ENCODE data around the gene RXFP1.
A peak's percentile ranks its signal among the peaks of the same experiment; 100 is the strongest.

Gene RXFP1

DNA sequence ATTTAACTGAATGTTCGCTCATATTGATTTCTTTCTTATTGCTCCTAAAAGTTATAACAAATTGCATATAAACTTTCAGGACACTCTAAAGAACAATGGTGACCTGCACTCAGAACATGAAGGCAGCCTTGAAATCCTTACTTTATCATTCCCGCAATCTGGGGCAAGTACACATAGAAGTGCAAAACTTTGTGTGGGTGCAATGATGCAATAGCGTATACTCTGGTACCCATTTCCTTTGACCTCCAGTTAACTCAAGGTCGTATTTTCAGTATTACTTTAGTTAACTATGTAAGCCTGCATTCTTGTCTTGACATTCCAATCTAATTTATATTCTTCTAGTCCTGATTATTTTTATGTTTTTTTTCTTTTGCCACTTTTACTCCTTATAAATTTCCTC, 85.3 kb downstream of the RXFP1 start:
- Histone ChIP-seq H3K27me3 (ENCODE audit: insufficient read depth, poor library complexity, severe bottlenecking) (no peaks in the 10 kb centered on the region), H3K27ac (replicated peaks) (no peak overlapping the region), H3K4me3 (replicated peaks; ENCODE audit: insufficient read depth, low read length) (no peak overlapping the region)
- DNase-seq (ENCODE audit: low read depth in 1 of 2, low spot score in 1 of 2) = no peak
- TF ChIP-seq GABPA (IDR thresholded peaks at IDR 0.05; ENCODE audit: low read depth) (no peak), POLR2AphosphoS5 (IDR thresholded peaks at IDR 0.05; ENCODE audit: low read depth) (no peak), SPI1 (IDR thresholded peaks at IDR 0.05; ENCODE audit: borderline replicate concordance, low read depth) (no peak)
- TF ChIP-seq, protein P1, sequence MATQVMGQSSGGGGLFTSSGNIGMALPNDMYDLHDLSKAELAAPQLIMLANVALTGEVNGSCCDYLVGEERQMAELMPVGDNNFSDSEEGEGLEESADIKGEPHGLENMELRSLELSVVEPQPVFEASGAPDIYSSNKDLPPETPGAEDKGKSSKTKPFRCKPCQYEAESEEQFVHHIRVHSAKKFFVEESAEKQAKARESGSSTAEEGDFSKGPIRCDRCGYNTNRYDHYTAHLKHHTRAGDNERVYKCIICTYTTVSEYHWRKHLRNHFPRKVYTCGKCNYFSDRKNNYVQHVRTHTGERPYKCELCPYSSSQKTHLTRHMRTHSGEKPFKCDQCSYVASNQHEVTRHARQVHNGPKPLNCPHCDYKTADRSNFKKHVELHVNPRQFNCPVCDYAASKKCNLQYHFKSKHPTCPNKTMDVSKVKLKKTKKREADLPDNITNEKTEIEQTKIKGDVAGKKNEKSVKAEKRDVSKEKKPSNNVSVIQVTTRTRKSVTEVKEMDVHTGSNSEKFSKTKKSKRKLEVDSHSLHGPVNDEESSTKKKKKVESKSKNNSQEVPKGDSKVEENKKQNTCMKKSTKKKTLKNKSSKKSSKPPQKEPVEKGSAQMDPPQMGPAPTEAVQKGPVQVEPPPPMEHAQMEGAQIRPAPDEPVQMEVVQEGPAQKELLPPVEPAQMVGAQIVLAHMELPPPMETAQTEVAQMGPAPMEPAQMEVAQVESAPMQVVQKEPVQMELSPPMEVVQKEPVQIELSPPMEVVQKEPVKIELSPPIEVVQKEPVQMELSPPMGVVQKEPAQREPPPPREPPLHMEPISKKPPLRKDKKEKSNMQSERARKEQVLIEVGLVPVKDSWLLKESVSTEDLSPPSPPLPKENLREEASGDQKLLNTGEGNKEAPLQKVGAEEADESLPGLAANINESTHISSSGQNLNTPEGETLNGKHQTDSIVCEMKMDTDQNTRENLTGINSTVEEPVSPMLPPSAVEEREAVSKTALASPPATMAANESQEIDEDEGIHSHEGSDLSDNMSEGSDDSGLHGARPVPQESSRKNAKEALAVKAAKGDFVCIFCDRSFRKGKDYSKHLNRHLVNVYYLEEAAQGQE (IDR thresholded peaks at IDR 0.05; ENCODE audit: insufficient replicate concordance, low read depth) = no peak
- TF ChIP-seq, protein P2, sequence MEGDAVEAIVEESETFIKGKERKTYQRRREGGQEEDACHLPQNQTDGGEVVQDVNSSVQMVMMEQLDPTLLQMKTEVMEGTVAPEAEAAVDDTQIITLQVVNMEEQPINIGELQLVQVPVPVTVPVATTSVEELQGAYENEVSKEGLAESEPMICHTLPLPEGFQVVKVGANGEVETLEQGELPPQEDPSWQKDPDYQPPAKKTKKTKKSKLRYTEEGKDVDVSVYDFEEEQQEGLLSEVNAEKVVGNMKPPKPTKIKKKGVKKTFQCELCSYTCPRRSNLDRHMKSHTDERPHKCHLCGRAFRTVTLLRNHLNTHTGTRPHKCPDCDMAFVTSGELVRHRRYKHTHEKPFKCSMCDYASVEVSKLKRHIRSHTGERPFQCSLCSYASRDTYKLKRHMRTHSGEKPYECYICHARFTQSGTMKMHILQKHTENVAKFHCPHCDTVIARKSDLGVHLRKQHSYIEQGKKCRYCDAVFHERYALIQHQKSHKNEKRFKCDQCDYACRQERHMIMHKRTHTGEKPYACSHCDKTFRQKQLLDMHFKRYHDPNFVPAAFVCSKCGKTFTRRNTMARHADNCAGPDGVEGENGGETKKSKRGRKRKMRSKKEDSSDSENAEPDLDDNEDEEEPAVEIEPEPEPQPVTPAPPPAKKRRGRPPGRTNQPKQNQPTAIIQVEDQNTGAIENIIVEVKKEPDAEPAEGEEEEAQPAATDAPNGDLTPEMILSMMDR (IDR thresholded peaks at IDR 0.05; ENCODE audit: insufficient read depth, low read length) = no peak

DNA sequence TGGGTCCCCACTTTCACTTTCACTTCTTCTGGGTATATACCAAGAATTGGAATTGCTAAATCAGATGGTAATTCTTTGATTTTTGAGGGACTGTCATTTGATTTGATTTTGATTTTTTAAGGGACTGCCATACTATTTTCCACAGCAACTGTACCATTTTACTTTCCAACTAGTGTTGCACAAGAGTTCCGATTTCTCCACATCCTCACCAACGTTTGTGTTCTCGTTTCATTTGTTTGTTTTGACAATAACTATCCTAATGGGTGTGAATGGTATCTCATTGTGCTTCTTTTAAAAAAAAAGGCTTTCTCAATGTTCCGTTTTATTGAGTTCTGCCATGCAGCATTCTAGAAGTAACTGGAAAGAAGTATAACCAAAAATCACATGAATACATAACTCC, 87.4 kb downstream of the RXFP1 start:
- no peaks in the 10 kb centered on the region for H3K27me3 ChIP-seq (ENCODE audit: insufficient read depth, poor library complexity, severe bottlenecking)
- TF ChIP-seq POLR2AphosphoS5 (IDR thresholded peaks at IDR 0.05; ENCODE audit: low read depth) = no peak
- TF ChIP-seq SPI1 (IDR thresholded peaks at IDR 0.05; ENCODE audit: borderline replicate concordance, low read depth) = no peak
- TF ChIP-seq, protein P2 (IDR thresholded peaks at IDR 0.05; ENCODE audit: insufficient read depth, low read length) = no peak
- TF ChIP-seq GABPA (IDR thresholded peaks at IDR 0.05; ENCODE audit: low read depth) = no peak
- TF ChIP-seq, protein P1 (IDR thresholded peaks at IDR 0.05; ENCODE audit: insufficient replicate concordance, low read depth) = no peak
- peak in 1 of 2 experiments; percentile 19 for DNase-seq (ENCODE audit: low read depth in 1 of 2, low spot score in 1 of 2)
- no peak overlapping the region for H3K4me3 ChIP-seq (replicated peaks; ENCODE audit: insufficient read depth, low read length)
- H3K27ac ChIP-seq (replicated peaks) = no peak overlapping the region

DNA sequence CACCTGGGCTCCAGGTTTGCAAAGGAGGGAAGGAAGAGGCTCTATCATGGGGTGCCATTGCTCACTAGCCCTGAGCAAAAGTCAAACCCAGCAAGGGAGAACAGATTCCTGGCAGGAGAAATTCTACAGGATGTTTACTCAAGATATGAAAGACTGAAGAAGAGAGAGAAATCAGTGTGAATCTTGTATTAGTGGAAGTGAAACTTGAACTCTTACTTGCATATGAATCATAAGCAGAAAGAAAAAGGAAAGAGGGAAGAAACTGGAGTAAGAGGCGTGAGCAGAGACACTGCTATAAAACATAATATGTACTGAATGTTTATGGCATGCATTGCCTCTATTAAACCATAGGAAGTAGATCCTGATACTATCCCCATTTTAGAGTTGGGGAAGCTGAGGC, 89.1 kb downstream of the RXFP1 start:
- Histone ChIP-seq H3K27ac (replicated peaks) (no peak overlapping the region), H3K27me3 (ENCODE audit: insufficient read depth, poor library complexity, severe bottlenecking) (no peaks in the 10 kb centered on the region), H3K4me3 (replicated peaks; ENCODE audit: insufficient read depth, low read length) (no peak overlapping the region)
- no peak for DNase-seq (ENCODE audit: low read depth in 1 of 2, low spot score in 1 of 2)
- TF ChIP-seq, protein P2 (IDR thresholded peaks at IDR 0.05; ENCODE audit: insufficient read depth, low read length) = no peak
- no peak for TF ChIP-seq GABPA (IDR thresholded peaks at IDR 0.05; ENCODE audit: low read depth)
- TF ChIP-seq POLR2AphosphoS5 (IDR thresholded peaks at IDR 0.05; ENCODE audit: low read depth) = no peak
- TF ChIP-seq, protein P1 (IDR thresholded peaks at IDR 0.05; ENCODE audit: insufficient replicate concordance, low read depth) = no peak
- TF ChIP-seq SPI1 (IDR thresholded peaks at IDR 0.05; ENCODE audit: borderline replicate concordance, low read depth) = no peak

Data from HL-60 (cell line).